Measurements from ENCODE around the gene POGZ.

The POGZ gene

DNA sequence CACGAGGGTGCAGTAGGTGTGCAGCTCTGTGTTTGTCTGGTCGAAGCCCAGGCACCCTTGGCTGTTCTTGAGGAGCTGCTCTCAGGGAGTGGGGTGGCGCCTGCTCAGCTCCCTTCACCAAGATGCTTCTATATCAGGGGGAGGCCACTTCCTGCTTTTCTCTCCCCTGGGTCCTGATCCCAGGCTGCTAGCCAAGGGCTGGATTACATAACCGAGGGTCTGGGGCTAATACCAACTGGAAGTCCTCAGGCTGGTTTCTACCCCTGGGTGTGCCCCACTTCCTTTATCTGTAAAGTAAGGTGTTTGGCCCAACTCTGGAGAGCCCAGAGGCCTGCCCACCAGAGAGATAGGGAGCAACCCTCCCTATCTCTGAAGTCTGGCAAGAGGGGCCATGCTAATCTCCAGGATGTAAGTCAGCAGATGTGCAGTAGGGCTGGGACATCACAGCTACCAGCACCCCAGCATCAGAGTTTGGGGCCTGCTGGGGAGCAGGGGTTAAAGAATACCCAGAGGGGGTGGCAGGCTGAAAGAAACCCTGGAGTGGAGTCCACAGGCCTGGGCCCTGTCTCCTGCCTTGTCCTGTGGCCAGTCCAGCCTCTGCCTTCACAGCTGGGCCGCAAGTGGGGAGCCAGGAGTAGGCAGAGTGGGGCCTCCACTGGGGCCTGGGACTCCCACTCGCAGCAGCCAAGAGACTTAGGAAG is 88.9 kb downstream of the POGZ start:
- DNase-seq = no peak

DNA sequence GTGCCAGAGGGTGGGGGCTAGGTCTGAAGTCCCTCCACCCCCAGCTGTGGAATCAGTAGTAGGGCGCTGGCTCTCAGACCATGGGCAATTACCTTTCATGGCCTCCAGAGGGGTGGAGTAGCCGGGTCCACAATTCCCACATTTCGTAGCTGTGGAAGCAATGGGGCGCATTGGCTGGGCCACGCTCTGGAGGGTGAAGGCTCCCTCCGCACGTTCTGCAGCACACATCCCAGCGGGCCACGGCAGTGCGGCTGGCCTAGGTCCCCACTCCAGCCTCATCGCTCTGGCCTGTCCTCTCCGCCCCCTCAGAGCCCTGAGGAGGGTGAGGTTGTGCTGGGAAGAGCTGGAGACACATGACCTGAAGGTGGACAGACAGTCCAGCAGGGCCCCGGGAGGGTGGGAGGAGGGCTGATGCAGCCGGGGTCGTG is 89.7 kb downstream of the POGZ start:
- no peak for DNase-seq

DNA sequence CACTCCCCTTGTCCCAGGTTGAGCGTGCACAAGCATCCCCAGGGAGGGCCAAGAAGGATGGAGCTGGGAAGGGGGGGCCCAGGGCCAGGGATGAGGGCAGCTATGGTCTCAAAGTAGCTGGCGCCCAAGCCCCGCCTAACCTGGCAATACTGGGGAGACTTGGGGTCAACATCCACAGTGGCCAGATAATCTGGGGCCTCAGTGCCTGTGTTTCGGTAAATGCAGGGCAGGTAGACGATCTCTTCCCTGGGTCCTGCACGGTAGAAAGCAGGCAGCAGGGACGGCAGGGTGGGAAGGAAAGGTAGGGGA is 90.0 kb downstream of the POGZ start:
- no peak for DNase-seq

DNA sequence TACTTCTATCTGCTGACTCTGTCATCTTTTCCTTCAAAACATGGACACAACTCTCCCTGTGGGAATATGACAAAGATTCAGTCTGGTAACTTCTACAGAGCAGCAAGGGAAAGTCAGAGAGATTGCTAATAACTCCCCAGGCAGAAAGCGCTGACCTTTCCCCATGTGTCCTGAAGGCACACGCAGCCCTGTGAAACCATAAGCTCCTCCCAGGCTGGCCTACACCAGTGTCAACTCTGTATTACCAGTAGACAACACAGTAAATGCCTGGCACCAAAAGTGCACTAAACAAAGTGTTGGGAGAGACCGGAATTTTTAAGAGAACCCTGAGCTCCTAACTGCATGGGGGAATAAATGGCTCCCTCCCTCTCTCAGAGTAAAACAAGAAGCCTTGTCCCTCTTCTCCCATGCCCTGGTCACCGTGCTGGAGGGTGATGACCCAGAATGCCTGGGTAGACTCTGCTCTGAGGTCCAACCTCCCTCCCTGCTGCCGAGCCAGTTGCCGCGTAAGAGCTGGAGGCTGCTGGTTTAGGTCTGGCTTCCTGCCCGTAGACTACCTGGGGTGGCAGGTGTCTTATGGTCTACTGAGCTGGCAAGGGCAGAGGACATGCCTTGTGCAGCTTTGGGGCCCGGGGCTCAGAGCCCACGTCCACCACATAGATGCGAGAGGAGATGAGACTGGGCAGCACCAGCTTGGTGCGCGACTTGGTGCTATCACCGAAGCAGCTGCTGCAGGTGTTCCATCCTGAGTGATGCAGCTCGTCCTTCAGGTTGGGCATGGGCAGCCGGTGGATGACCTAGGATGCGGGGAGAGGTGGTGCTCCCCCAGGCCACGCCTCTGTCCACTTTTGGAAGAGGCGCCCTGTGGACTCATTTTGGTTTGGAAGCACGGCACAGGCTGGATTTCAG is 90.6 kb downstream of the POGZ start:
- DNase-seq = no peak

DNA sequence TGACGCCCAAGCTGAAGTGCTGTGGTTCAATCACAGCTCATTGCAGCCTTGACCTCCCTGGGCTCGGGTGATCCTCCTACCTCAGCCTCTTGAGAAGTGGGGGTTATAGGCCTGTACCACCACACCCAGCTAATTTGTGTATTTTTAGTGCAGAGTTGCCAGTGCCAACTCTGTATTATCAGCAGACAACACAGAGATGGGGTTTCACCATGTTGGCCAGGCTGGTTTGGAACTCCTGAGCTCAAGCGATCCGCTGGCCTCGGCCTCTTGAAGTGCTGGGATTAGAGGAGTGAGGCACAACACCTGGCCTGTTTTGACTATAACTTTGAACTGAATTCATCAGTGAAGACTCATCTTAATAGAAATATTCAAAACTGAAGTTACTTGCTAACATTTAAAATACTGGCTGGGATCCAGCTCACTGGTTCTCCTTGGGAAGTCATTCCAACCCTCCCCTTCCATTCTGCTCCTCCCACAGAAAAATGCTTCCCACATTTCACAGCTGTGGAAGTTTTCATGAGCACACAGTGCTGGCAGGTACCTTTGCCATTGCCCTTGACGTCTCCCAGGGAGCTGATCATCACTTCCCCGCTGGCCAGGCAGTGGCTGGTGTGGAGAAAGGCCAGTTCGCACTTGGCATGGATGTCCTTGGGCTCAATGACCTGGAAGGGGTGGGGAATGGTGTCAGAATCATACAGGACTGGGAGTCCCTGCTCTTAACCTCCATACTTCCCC is 91.5 kb downstream of the POGZ start:
- no peak for DNase-seq

DNA sequence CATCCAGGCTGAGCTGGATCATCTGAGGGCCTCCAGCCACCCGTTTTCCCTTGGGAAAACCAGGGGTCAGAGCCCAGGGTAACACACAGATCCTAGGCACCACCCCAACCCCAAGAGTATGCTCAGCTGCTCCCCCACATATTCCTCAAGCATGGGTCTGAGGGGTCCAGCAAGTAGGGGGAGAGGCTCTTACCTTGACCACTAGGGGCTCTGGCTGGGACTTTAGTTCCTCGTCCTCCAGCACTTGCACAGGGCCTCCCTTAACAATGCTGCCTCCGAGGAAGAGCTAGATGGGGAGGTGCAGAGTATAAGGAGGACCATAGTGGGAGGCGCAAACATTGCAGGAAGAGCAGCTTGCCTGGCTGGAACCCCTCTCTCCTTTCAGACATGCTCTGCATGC is 94.3 kb downstream of the POGZ start:
- DNase-seq = no peak

DNA sequence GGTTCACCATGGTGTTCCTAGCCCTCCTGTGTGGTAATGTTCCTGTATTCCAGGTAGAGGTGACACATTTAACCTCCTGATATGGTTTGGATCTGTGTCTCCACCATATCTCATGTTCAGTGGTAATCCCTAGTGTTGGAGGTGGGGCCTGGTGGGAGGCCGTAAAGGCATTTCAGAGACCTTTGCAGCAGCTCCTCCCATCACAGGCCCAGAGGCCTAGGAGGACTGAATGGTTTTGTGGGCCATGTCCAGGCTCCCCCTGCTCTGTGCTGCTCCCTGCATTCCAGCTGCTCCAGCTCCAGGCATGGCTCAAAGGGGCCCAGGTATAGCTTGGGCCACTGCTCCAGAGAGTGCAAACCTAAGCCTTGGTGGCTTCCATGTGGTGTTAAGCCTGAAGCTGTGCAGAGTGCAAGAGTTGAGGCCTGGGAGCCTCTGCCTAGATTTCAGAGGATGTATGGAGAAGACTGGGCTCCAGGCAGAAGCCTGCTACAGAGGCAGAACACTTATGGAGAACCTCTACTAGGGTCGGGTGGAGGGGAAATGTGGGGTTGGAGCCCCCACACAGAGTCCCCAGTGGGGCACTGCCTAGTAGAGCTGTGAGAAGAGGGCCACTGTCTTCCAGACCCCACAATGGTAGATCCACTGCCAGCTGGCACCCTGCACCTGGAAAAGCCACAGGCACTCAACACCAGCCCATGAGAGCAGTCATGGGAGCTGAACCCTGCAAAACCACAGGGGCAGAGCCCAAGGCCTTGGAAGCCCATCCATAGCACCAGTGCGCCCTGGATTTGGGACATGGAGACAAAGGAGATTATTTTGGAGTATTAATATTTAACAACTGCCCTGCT is 96.8 kb downstream of the POGZ start:
- DNase-seq = no peak

DNA sequence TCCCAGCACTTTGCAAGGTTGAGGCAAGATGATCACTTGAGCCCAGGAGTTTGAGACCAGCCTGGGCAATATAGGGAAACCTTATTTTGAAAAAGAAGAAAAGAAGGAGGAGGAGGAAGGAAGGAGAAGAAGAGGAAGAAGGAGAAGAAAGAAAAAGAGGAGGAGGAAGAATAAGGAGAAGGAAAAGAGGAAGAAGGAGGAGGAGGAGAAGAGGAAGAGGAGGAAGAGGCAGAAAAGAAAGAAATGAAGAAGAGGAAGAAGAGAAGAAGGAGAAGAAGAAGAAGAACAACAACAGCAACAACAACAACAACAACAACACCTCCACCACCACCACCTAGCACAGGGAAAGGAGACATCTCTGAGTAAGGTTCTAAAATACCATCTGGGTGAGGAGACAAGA is 97.4 kb downstream of the POGZ start:
- no peak for DNase-seq

DNA sequence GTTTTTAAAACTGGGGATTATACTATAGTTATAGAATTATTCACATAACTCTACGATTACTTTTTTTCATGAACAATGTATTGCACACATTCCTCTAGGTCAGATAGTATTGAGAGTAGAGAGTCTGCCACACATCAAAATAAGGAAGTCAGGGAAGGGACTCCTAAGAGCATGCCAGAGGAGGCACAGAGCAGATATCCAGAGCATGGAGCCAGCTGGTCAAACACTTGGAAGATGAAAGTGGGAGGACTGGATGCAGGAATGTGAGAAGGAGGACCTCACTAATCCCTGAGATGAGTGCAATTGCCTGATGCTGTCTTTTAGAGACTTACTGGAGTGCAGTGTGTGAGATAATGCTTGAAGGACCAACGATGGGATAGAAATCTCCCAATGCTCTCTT is 102.6 kb downstream of the POGZ start:
- no peak for DNase-seq

Data from T1000 (cell line).